K562 (cell line): ENCODE data around the gene UBAC2. TPM values are rescaled to one million over a fixed set of nuclear protein-coding genes. Genes with fewer than 3 reads are reported as not detected.
A peak's percentile ranks its signal among the peaks of the same experiment; 100 is the strongest.

ENCODE experiments used
- BRCA1 ChIP-seq, 2 experiments: fragments of 450-650 bp in 1 of 2; sonication (generic) in 1 of 2; formaldehyde crosslinking in 1 of 2; IDR thresholded peaks; 2 replicates each; pipeline versions ENCODE4 v1.5.0 to v1.6.1; 2017 to 2020; ENCODE audit warnings: mild to moderate bottlenecking in 1 of 2, missing genetic modification reagents in 1 of 2
- CHD1 ChIP-seq: fragments of 200-600 bp; sonication (generic); IDR thresholded peaks from one replicate; pipeline ENCODE4 v1.6.1; 2012; ENCODE audit warnings: mild to moderate bottlenecking, moderate library complexity, low read length, inconsistent platforms
- CTCF ChIP-seq, 3 experiments: IDR thresholded peaks in 2 of 3; conservative IDR thresholded peaks in 1 of 3; 2 replicates each; pipeline ENCODE4 v1.5.1; 2011 to 2012; ENCODE audit warnings: low read length in 3 of 3, mild to moderate bottlenecking in 3 of 3, control low read depth in 2 of 3, improper control_type of control experiment in 1 of 3, inconsistent platforms in 1 of 3, low read depth in 1 of 3, mixed read lengths in 1 of 3, moderate library complexity in 1 of 3; ENCODE audit not compliant: insufficient read depth in 2 of 3
- FIP1L1 ChIP-seq: fragments of 200-400 bp; formaldehyde crosslinking; IDR thresholded peaks from 2 replicates; pipeline ENCODE4 v1.6.1; 2018; ENCODE audit warnings: mild to moderate bottlenecking, low read depth, low read length; ENCODE audit not compliant: poor library complexity, severe bottlenecking
- FOS ChIP-seq: IDR thresholded peaks from 3 replicates; pipeline ENCODE4 v1.6.1; 2011; ENCODE audit not compliant: insufficient read length; ENCODE audit errors: extremely low read depth
- FOXP1 ChIP-seq: sonication (generic); formaldehyde crosslinking; IDR thresholded peaks from 2 replicates; pipeline ENCODE4 v1.8.0; 2022; ENCODE audit warnings: mild to moderate bottlenecking, missing genetic modification reagents
- KDM4B ChIP-seq, 2 experiments: fragments of 450-650 bp in 1 of 2; sonication (generic) in 1 of 2; IDR thresholded peaks; 2 replicates each; pipeline ENCODE4 v1.6.1; 2016 to 2017; ENCODE audit warnings: borderline replicate concordance in 2 of 2, antibody characterized with exemption in 1 of 2, low read depth in 1 of 2, mild to moderate bottlenecking in 1 of 2
- NRF1 ChIP-seq, 2 experiments: fragments of 450-650 bp; IDR thresholded peaks in 1 of 2; conservative IDR thresholded peaks in 1 of 2; 2 replicates each; pipeline ENCODE4 v1.6.1; 2014; ENCODE audit warnings: mild to moderate bottlenecking in 2 of 2
- PHB ChIP-seq: fragments of 250-450 bp; sonication (Bioruptor Pico); IDR thresholded peaks from 2 replicates; pipeline ENCODE4 v1.5.0; 2021
- POU5F1 ChIP-seq: fragments of 150-350 bp; IDR thresholded peaks from 2 replicates; pipeline ENCODE4 v1.6.1; 2014; ENCODE audit warnings: borderline replicate concordance, low read length, low read depth, mild to moderate bottlenecking; ENCODE audit not compliant: partially characterized antibody
- PTRF ChIP-seq: fragments of 450-650 bp; IDR thresholded peaks from 2 replicates; pipeline ENCODE4 v1.6.1; 2016; ENCODE audit warnings: mild to moderate bottlenecking, missing genetic modification characterization, missing compliant biosample characterization
- RFX1 ChIP-seq: fragments of 450-650 bp; IDR thresholded peaks from 2 replicates; pipeline ENCODE4 v1.6.1; 2016; ENCODE audit warnings: mild to moderate bottlenecking, moderate library complexity
- SMARCA4 ChIP-seq: fragments of 450-650 bp; IDR thresholded peaks from 2 replicates; pipeline ENCODE4 v1.6.1; 2016
- SMC3 ChIP-seq: conservative IDR thresholded peaks from 2 replicates; pipeline ENCODE4 v1.6.1; 2011; ENCODE audit warnings: low read depth, low read length, improper control_type of control experiment; ENCODE audit not compliant: insufficient read depth
- UBTF ChIP-seq, 2 experiments: IDR thresholded peaks; 2 replicates each; pipeline ENCODE4 v1.6.1; 2012; ENCODE audit warnings: improper control_type of control experiment in 2 of 2, low read depth in 2 of 2, low read length in 2 of 2, borderline replicate concordance in 1 of 2
- ZBTB43 ChIP-seq: sonication (generic); formaldehyde crosslinking; IDR thresholded peaks from 2 replicates; pipeline ENCODE4 v1.8.0; 2023; ENCODE audit warnings: mild to moderate bottlenecking, missing genetic modification reagents
- ZNF398 ChIP-seq: fragments of 250-450 bp; sonication (Bioruptor Pico); IDR thresholded peaks from 2 replicates; pipeline ENCODE4 v1.8.0; 2021; ENCODE audit warnings: moderate library complexity, mild to moderate bottlenecking, inconsistent platforms
- polyA plus RNA-seq, 8 experiments: library from polyadenylated mRNA; depleted of rRNA in 4 of 8; stranded (reverse) in 5 of 8; unstranded in 3 of 8; fragments of >200 nt; fragmentation: Nextera tagmentation in 2 of 8; fragmentation: Illumina TruSeq in 1 of 8; extraction: Ambion mirVana in 2 of 8; extraction: Trizol in 1 of 8; gene quantifications; 2 replicates each; pipeline versions ENCODE4 v1.2.1 to v1.2.3, GENCODE V29; 2011 to 2014; ENCODE audit warnings: inconsistent platforms in 1 of 8, missing spikeins in 1 of 8
- total RNA-seq, 7 experiments: library from RNA; depleted of rRNA in 6 of 7; stranded (reverse); fragments of >200 nt in 6 of 7; fragmentation: Illumina TruSeq in 2 of 7; extraction: Trizol in 2 of 7; gene quantifications; 2 replicates each; pipeline versions ENCODE4 v1.2.1 to v1.2.3, GENCODE V29; 2011 to 2021; ENCODE audit warnings: low replicate concordance in 1 of 7

Gene UBAC2
- total and polyA plus RNA-seq, 9 of the 15 experiments (the other 6 are each of a cell fraction or from before 2014, with no cell fraction given) = 6.0 to 84.1 (median 32.3) TPM

- TF ChIP-seq KDM4B (IDR thresholded peaks at IDR 0.05; ENCODE audit: borderline replicate concordance in 2 of 2, low read depth in 1 of 2) = no peak
- TF ChIP-seq PHB (CRISPR knock-in tag) = no peak
- no peak for TF ChIP-seq BRCA1 (IDR thresholded peaks at IDR 0.05)
- TF ChIP-seq BRCA1 (CRISPR knock-in tag; IDR thresholded peaks at IDR 0.05) = no peak
- no peak for TF ChIP-seq FOS
- TF ChIP-seq SMARCA4 = no peak
- TF ChIP-seq ZBTB43 (CRISPR knock-in tag) = no peak
- no peak for TF ChIP-seq FIP1L1
- 0 out of 2 replicates have a peak, but pooled peaks have one; percentile 42 for TF ChIP-seq SMC3
- TF ChIP-seq PTRF (tag) = no peak
- TF ChIP-seq RFX1 = no peak
- no peak for TF ChIP-seq ZNF398 (CRISPR knock-in tag)
- TF ChIP-seq CTCF (IDR thresholded peaks at IDR 0.05 in 2 of 3, conservative IDR thresholded peaks at IDR 0.05 in 1 of 3; ENCODE audit: insufficient read depth in 2 of 3, low read depth in 1 of 3, low read length in 3 of 3) = peak; percentile 66 to 81 (median 66); a peak in 5 of 6 replicates
- TF ChIP-seq NRF1 (conservative IDR thresholded peaks at IDR 0.05 in 1 of 2, IDR thresholded peaks at IDR 0.05 in 1 of 2) = peak; percentile 65 to 73
- no peak for TF ChIP-seq UBTF (IDR thresholded peaks at IDR 0.05; ENCODE audit: borderline replicate concordance in 1 of 2, low read depth in 2 of 2, low read length in 2 of 2)
- no peak for TF ChIP-seq CHD1
- no peak for TF ChIP-seq POU5F1
- no peak for TF ChIP-seq FOXP1 (CRISPR knock-in tag)
These were observed 69.1 kb downstream of the UBAC2 start (continued) for GRCh38 chr13:99269627-99270241.
